Measurements from ENCODE around the gene AHCYL2. TPM values are rescaled to one million over a fixed set of nuclear protein-coding genes. Genes with fewer than 3 reads are reported as not detected.

The AHCYL2 gene
- total and polyA plus RNA-seq, 4 donors, result 2.0 to 10.0 (median 3.6) TPM

GRCh38 chr7:129188892-129189660, 35.8 kb upstream of the AHCYL2 start:
- Histone ChIP-seq H3K4me3 (ENCODE audit: low read depth in 1 of 3, low read length in 3 of 3) (peak overlapping the region; percentile 37 to 92 (median 80)), H3K9me3 (ENCODE audit: control insufficient read depth in 4 of 4, low read length in 3 of 4) (no peaks in the 10 kb centered on the region), H3K27me3 (ENCODE audit: control insufficient read depth in 4 of 4, insufficient read depth in 4 of 4, low read length in 3 of 4) (no peaks in the 10 kb centered on the region), H3K36me3 (ENCODE audit: control insufficient read depth in 4 of 4, insufficient read depth in 3 of 4, low read depth in 1 of 4, low read length in 3 of 4) (no peaks in the 10 kb centered on the region), H3K4me1 (ENCODE audit: control insufficient read depth in 4 of 4, insufficient read depth in 4 of 4, low read length in 3 of 4) (peaks cover 1 to 38% (median 24%) of the 10 kb centered on the region in 4 donors), H3K27ac (ENCODE audit: low read depth in 1 of 2, low read length in 2 of 2) (peak overlapping the region; percentile 42 to 54), H3K9ac (ENCODE audit: low read depth in 1 of 2, low read length in 2 of 2) (peak overlapping the region in 1 of 2 donors; percentile 36)
- no peak for DNase-seq (ENCODE audit: low spot score)
- WGBS, result 2% methylated on average over 83 of the region's 83 CpGs
- no peak for TF ChIP-seq SP1 (IDR thresholded peaks at IDR 0.05)
- TF ChIP-seq EGR1 (IDR thresholded peaks at IDR 0.05; ENCODE audit: low read depth in 2 of 2), result no peak
- no peak for TF ChIP-seq NR2F2 (IDR thresholded peaks at IDR 0.05)

GRCh38 chr7:129189661-129190310, 35.0 kb upstream of the AHCYL2 start:
- no peak for DNase-seq (ENCODE audit: low spot score)
- peak overlapping the region; percentile 33 to 92 (median 80) for H3K4me3 ChIP-seq (ENCODE audit: low read depth in 1 of 3, low read length in 3 of 3)

More at GRCh38 chr7:129189661-129190310, 35.0 kb upstream of the AHCYL2 start:
- Histone ChIP-seq H3K36me3 (ENCODE audit: control insufficient read depth in 4 of 4, insufficient read depth in 3 of 4, low read depth in 1 of 4, low read length in 3 of 4) (no peaks in the 10 kb centered on the region), H3K27me3 (ENCODE audit: control insufficient read depth in 4 of 4, insufficient read depth in 4 of 4, low read length in 3 of 4) (no peaks in the 10 kb centered on the region), H3K9me3 (ENCODE audit: control insufficient read depth in 4 of 4, low read length in 3 of 4) (no peaks in the 10 kb centered on the region), H3K9ac (ENCODE audit: low read depth in 1 of 2, low read length in 2 of 2) (peak overlapping the region in 1 of 2 donors; percentile 36), H3K4me1 (ENCODE audit: control insufficient read depth in 4 of 4, insufficient read depth in 4 of 4, low read length in 3 of 4) (peaks cover 1 to 38% (median 24%) of the 10 kb centered on the region in 4 donors), H3K27ac (ENCODE audit: low read depth in 1 of 2, low read length in 2 of 2) (no peak overlapping the region)
- no peak for TF ChIP-seq EGR1 (IDR thresholded peaks at IDR 0.05; ENCODE audit: low read depth in 2 of 2)
- TF ChIP-seq GABPA (IDR thresholded peaks at IDR 0.05 in 1 of 2, conservative IDR thresholded peaks at IDR 0.05 in 1 of 2), result no peak
- TF ChIP-seq MAX (IDR thresholded peaks at IDR 0.05), result no peak
- no peak for TF ChIP-seq RAD21 (IDR thresholded peaks at IDR 0.05)
- TF ChIP-seq YY1 (IDR thresholded peaks at IDR 0.05), result no peak
- TF ChIP-seq TAF1 (conservative IDR thresholded peaks at IDR 0.05), result no peak
- TF ChIP-seq CTCF (IDR thresholded peaks at IDR 0.05; ENCODE audit: low read depth, low read length, missing input control), result no peak
- TF ChIP-seq SP1 (IDR thresholded peaks at IDR 0.05), result no peak
- TF ChIP-seq FOXA1 (IDR thresholded peaks at IDR 0.05), result no peak
- no peak for TF ChIP-seq ZBTB33 (IDR thresholded peaks at IDR 0.05)
- no peak for TF ChIP-seq RXRA (IDR thresholded peaks at IDR 0.05)
- TF ChIP-seq JUND (IDR thresholded peaks at IDR 0.05), result no peak
- 20% methylated on average over 13 of the region's 13 CpGs for WGBS
